ENCODE data around the gene INPP5D. TPM values are rescaled to one million over a fixed set of nuclear protein-coding genes. Genes with fewer than 3 reads are reported as not detected.

Gene INPP5D
- total RNA-seq, 1 donor from 2014 or later, result 18.3 TPM

DNA sequence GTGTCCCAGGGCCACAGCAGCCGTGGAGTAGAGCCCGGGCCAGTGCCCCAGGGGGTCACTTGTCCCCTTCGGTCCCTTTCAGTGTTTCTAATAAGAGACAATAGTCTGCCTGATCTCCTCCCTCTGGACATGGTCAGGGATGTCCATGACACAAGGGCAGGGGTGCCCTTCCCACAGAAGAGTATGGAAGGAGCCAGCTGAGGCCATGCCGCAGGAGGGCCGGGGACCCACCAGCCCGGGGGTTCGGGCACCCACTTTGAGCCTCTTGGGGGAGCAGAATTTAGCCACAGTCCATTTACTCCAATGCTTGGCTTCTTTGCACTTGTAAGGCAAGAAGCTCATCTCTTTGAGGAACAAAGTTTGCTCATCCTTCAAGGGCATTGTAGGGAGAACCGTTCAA is 102.6 kb downstream of the INPP5D start:
- TF ChIP-seq, protein P1, sequence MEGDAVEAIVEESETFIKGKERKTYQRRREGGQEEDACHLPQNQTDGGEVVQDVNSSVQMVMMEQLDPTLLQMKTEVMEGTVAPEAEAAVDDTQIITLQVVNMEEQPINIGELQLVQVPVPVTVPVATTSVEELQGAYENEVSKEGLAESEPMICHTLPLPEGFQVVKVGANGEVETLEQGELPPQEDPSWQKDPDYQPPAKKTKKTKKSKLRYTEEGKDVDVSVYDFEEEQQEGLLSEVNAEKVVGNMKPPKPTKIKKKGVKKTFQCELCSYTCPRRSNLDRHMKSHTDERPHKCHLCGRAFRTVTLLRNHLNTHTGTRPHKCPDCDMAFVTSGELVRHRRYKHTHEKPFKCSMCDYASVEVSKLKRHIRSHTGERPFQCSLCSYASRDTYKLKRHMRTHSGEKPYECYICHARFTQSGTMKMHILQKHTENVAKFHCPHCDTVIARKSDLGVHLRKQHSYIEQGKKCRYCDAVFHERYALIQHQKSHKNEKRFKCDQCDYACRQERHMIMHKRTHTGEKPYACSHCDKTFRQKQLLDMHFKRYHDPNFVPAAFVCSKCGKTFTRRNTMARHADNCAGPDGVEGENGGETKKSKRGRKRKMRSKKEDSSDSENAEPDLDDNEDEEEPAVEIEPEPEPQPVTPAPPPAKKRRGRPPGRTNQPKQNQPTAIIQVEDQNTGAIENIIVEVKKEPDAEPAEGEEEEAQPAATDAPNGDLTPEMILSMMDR (conservative IDR thresholded peaks at IDR 0.05), result no peak
- H3K27ac Mint-ChIP-seq, result no peak overlapping the region
- DNase-seq (ENCODE audit: extremely low spot score, unreplicated experiment), result no peak
- peaks cover 4% of the 10 kb centered on the region for H3K4me1 Mint-ChIP-seq (ENCODE audit: unreplicated experiment)
- no peaks in the 10 kb centered on the region for H3K36me3 Mint-ChIP-seq
- H3K27me3 Mint-ChIP-seq, result no peaks in the 10 kb centered on the region
- no peak overlapping the region for H3K4me3 Mint-ChIP-seq
- H3K9me3 Mint-ChIP-seq, result no peaks in the 10 kb centered on the region

DNA sequence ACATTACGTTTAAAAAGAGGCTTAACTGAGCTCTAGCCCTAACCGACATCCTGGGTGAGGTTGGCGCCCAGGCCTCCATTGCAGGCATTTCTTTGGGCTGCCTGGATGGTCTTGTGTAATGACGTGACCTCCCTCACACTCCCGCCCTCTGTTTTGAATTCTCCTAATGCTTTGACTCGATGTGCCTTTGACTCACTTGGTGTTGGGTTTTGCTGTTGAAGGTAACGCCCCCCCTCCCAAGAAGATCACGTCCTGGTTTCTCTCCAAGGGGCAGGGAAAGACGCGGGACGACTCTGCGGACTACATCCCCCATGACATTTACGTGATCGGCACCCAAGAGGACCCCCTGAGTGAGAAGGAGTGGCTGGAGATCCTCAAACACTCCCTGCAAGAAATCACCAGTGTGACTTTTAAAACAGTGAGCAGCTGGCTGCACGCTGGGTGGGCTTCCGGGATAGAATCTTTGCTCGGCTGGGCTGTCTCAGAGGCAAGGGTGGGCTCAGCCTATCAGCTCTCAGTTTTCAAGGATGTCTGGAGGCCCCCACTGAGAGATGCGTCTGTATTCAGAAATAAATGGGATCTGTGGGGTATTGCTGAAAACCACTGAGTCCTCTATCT is 103.5 kb downstream of the INPP5D start:
- no peaks in the 10 kb centered on the region for H3K27me3 Mint-ChIP-seq
- H3K4me3 Mint-ChIP-seq, result no peak overlapping the region
- peaks cover 4% of the 10 kb centered on the region for H3K4me1 Mint-ChIP-seq (ENCODE audit: unreplicated experiment)
- H3K36me3 Mint-ChIP-seq, result no peaks in the 10 kb centered on the region
- no peaks in the 10 kb centered on the region for H3K9me3 Mint-ChIP-seq
- DNase-seq (ENCODE audit: extremely low spot score, unreplicated experiment), result no peak
- TF ChIP-seq, protein P1 (conservative IDR thresholded peaks at IDR 0.05), result no peak
- no peak overlapping the region for H3K27ac Mint-ChIP-seq

- no peak for DNase-seq (ENCODE audit: extremely low spot score, unreplicated experiment)
- peak overlapping the region; percentile 55 for H3K27ac Mint-ChIP-seq
- H3K36me3 Mint-ChIP-seq, result no peaks in the 10 kb centered on the region
- H3K4me1 Mint-ChIP-seq (ENCODE audit: unreplicated experiment), result peaks cover 4% of the 10 kb centered on the region
- TF ChIP-seq, protein P1 (conservative IDR thresholded peaks at IDR 0.05), result no peak
- H3K27me3 Mint-ChIP-seq, result no peaks in the 10 kb centered on the region
- H3K9me3 Mint-ChIP-seq, result no peaks in the 10 kb centered on the region
- H3K4me3 Mint-ChIP-seq, result no peak overlapping the region
Measured at GRCh38 chr2:233164128-233164635, 104.0 kb downstream of the INPP5D start.

DNA sequence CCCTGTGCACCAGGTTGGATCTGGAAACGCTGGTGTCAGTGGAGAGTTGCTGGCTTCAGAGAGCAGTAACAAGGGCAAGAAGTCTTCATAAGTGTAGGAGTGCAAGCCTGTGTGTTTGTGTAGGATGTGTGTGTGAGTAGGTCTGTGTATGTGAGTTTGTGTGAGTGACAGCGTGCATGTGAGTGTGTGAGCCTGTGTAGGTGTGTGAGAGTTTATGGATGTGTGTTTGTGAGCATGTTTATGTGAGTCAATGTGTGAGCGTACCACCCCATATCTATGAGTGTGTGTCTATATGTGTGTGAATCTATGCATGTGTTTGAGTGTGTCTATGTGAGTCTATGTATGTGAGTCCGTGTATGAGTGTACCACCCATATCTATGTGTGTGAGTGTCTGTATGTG is 104.8 kb downstream of the INPP5D start:
- DNase-seq (ENCODE audit: extremely low spot score, unreplicated experiment), result no peak
- no peaks in the 10 kb centered on the region for H3K9me3 Mint-ChIP-seq
- peaks cover 4% of the 10 kb centered on the region for H3K4me1 Mint-ChIP-seq (ENCODE audit: unreplicated experiment)
- no peak overlapping the region for H3K4me3 Mint-ChIP-seq
- no peak overlapping the region for H3K27ac Mint-ChIP-seq
- no peaks in the 10 kb centered on the region for H3K36me3 Mint-ChIP-seq
- TF ChIP-seq, protein P1 (conservative IDR thresholded peaks at IDR 0.05), result no peak
- H3K27me3 Mint-ChIP-seq, result no peaks in the 10 kb centered on the region

DNA sequence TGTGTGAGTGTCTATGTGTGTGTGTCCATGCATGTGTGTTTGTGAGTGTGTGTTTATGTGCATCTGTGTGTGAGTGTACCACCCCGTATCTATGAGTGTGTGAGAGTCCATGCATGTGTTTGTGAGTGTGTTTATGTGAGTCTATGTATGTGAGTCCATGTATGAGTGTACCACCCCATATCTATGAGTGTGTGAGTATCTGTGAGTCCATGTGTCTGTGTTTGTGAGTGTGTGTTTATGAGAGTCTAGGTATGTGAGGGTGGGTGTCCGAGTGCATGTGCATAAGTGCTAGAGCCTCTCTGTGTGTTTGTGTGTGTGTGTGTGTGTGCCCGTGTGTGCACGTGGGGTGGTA is 105.4 kb downstream of the INPP5D start:
- no peak for DNase-seq (ENCODE audit: extremely low spot score, unreplicated experiment)
- Mint-ChIP-seq H3K4me3 (no peak overlapping the region), H3K27ac (no peak overlapping the region), H3K36me3 (no peaks in the 10 kb centered on the region), H3K4me1 (ENCODE audit: unreplicated experiment) (peaks cover 4% of the 10 kb centered on the region), H3K27me3 (no peaks in the 10 kb centered on the region), H3K9me3 (no peaks in the 10 kb centered on the region)
- TF ChIP-seq, protein P1 (conservative IDR thresholded peaks at IDR 0.05), result no peak
